AG09319 (cell line): Measurements from ENCODE around the gene PKD1.
"Not testable (repeated sequence)": the region's sequence is repeated elsewhere in the genome, so short reads cannot be mapped to it uniquely, and the experiment has no call there.

Experiments used
- DNase-seq: peaks from one replicate; pipeline ENCODE4 v3.0.0-alpha.2; 2010; ENCODE audit warnings: low read depth; ENCODE audit errors: extremely low read depth
- TF ChIP-seq, protein P1 (sequence below): IDR thresholded peaks from 2 replicates; pipeline ENCODE4 v1.5.1; 2011; ENCODE audit warnings: low read depth, mild to moderate bottlenecking, inconsistent platforms, low read length, moderate library complexity

The PKD1 gene

DNA sequence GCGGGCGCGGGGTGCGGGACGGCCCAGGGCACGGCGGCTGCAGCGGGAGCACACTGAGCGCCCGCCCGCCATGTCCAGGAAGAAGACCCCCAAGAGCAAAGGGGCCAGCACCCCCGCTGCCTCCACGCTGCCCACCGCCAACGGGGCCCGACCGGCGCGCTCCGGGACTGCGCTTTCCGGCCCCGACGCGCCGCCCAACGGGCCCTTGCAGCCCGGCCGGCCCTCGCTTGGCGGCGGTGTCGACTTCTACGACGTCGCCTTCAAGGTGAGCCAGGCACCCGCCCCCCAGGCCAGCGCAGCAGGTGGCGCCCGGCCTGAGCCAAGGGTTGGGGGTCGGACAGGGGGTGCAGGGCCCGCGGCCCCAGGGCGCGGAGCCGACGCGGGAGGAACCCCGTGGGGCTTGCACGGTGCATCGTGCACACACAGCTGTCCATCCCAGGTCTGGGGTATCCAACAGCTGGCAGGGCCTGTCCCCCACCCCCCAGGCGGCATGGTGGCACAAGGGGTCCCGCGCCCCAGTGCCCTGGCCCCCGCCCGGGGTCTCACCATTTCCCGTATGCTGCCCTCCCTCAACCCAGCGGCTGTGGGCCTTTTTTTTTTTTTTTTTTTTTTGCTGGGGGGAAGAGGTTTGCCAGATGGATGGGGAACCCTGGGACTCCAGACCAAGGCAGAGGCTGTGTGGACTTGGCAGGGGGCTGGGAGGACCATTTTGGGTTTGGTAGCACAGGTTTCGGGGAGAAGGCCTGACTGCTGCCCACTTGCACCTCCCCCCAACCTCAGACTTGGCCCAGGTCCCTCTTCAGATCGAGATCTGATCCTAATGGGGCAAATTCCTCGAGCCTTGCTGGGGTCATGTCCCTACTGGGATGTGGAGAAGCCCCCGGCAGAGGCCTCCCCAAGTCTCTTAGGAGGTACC is 13.3 kb upstream of the PKD1 start:
- TF ChIP-seq, protein P1, sequence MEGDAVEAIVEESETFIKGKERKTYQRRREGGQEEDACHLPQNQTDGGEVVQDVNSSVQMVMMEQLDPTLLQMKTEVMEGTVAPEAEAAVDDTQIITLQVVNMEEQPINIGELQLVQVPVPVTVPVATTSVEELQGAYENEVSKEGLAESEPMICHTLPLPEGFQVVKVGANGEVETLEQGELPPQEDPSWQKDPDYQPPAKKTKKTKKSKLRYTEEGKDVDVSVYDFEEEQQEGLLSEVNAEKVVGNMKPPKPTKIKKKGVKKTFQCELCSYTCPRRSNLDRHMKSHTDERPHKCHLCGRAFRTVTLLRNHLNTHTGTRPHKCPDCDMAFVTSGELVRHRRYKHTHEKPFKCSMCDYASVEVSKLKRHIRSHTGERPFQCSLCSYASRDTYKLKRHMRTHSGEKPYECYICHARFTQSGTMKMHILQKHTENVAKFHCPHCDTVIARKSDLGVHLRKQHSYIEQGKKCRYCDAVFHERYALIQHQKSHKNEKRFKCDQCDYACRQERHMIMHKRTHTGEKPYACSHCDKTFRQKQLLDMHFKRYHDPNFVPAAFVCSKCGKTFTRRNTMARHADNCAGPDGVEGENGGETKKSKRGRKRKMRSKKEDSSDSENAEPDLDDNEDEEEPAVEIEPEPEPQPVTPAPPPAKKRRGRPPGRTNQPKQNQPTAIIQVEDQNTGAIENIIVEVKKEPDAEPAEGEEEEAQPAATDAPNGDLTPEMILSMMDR, result no peak
- DNase-seq, result no peak

DNA sequence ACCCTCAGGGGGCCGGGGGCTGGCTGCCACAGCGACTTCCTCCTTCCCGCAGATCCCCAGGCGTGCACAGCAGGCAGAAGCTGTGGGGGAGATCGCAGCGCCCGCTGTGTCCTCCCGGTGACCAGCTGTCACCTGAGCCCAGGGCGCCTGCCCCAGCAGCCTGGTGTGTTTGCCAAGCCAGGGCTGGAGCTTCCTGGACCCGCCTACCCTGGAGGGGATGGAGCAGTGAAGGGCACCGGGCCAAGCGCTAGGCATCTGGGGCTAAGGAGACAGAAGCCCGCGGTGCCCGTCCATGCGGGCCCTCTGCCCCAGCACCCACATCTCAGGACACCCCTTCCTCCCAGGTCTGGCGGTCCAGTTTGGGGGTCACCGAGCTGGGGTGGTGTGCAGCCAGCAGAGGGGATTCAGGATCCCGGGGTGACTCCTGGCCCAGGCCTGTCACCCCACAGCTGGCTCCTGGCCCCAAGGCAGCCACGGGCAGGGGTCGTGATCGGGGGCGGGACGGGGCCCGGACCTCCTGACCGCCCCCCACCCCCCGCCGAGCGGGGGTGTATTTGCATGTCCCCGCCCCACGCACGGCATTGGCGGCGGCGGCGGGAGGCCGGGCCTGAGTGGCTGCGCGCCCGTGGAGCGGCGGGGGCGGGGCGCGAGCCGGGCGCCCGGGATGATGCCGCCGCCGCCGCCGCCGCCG is 12.4 kb upstream of the PKD1 start, which contains the start of gene RAB26:
Gene RAB26, plus strand, starts transcription at position 645 of the 691 bp plus-strand sequence. CDS start 159 bp downstream, outside the sequence.
- no peak for DNase-seq
- TF ChIP-seq, protein P1, result no peak

DNA sequence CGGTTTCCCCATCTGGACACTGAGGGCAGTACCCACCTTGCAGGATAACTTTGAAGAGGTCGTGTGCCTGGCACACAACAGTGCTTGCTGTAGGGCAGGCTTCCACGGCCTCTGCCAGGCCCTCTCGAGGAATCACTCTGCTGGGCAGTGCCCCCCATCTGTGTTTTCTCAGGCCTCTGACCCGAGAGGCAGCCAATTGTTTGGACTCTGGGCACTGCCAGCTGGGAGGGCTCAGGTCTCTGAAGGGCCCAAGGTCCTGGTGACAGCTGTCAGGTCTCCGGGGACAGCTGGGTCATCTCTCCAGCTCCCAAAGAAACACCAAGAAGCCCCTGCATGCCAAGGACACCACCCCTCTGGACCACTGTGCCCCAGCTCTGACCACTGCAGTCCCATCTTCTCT is 11.7 kb upstream of the PKD1 start:
- TF ChIP-seq, protein P1, result no peak
- no peak for DNase-seq

DNA sequence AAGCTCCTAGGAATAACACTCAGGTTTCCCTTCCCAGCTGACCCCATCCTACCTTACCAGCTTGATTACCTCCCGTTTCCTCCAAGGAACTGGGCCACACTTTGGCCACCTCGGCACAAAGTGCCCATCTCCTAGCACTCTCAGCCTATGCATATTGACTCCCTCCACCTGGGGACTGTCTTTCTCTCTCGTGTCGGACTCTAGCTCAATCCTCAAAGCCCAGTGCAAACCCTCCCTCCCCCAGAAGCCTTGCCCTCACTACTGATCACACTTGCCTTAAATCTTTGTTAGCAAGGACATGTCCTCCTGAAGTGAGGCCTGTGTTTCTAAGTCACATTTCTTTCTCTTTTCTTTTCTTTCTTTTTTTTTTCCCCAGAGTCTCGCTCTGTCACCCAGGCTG is 10.1 kb upstream of the PKD1 start:
- DNase-seq, result no peak
- TF ChIP-seq, protein P1, result no peak

DNA sequence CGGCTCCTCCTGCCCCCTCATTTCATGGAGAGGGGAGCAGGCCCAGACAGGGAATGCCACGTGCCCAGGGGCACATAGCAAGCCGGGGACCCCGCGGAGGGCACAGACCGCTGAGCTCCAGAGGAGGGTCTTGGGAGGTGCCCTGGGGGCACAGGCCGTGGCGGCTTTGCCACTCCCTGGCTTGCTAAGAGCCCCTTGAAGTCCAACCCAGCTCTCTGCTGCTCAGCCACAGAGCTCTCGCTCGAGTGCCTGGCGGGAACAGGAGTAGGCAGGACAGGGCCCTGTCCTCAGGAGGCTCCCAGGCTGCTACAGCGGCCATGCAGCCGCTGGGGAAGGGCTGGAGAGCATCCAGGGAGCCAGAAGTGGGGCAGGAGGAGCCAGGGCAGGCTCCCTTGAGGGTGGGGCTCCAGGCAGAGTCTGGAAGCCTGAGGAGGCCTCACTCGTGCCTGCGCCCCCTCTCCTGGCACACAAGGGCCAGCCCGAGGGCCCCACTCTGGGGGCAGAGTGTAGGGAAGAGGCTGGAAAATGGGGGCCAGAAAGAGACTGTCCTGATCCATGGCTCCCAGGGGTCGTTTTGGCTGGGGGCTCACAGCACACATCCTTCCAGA is 8.3 kb upstream of the PKD1 start:
- TF ChIP-seq, protein P1, result no peak
- no peak for DNase-seq

DNA sequence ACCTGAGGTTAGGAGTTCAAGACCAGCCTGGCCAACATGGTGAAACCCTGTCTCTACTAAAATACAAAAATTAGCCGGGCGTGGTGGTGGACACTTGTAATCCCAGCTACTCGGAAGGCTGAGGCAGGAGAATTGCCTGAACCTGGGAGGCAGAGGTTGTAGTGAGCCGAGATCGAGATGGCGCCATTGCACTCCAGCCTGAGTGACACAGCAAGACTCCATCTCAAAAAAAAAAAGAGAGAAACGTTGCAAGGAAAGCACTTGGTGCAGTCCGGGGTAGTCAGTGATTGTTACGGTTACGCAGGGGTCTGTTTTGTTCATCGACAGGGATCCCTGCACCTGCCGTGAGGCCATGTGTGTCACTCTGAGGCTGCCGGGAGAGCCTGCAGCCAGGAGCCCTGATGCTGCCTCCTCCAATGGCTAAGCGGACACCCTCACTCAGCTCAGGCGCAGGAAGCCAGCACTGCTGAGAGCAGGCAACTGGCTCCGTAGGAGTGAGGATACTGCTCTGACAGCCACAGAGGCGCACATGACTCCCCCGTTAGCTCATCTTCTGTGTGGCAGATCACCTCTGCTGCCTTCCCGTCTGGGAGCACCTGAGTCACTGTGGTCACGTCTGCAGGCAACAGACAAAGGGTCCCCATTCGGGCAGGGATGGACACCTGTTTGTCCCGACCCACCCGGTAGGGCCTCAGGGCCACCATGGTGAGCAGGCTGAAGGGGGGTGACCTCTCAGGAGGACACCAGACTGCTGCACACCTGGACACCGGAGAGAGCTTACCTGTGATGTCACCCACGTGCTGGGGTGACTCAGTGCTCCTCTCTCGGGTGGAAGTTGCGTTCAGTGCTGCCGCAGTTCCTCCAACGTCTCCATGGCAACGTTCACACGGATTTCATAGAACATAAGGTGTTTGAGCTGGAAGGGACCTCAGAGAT is 7.5 kb upstream of the PKD1 start:
- DNase-seq, result no peak
- TF ChIP-seq, protein P1, result no peak

DNA sequence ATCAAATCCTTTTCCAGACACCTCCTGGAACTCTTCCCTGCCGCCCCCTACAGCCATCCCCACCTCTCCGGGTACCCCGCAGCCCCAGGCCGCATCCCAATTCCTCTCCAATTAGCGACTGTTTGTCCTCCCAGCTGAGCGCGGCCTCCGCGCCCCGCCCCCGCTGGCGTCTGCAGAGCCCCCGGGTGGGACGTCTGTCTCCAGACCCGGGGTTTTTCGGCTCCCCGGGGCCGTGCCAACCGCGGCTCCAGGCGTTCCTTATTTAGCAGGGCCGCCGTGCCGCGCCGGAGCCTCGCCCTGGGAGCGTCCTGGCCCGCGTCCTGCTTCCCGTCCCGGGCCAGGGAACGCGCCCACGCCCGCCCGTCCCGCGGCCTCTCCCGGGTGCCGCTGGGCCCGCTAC is 627 bp downstream of the PKD1 start:
- not testable (repeated sequence) for DNase-seq

DNA sequence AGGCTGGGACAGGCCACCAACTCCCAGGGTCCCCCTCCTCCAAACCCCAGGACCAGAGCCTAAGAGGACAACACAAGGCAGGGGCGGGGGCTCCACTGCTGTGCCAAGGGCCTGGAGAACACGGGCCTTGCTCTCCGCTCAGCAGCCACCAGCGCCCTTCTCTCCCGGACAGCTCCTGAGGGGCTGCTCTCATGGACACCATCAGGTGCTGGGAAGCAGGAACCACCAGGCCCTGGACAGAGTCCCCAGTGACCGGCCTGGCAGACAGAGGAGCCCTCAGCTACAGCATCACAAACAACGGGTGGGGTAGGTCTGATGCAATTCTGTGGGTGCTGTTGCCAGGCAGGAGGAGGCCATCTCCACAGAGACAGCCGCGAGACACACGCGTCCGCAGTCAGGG is 1.9 kb downstream of the PKD1 start:
- DNase-seq, result not testable (repeated sequence)

DNA sequence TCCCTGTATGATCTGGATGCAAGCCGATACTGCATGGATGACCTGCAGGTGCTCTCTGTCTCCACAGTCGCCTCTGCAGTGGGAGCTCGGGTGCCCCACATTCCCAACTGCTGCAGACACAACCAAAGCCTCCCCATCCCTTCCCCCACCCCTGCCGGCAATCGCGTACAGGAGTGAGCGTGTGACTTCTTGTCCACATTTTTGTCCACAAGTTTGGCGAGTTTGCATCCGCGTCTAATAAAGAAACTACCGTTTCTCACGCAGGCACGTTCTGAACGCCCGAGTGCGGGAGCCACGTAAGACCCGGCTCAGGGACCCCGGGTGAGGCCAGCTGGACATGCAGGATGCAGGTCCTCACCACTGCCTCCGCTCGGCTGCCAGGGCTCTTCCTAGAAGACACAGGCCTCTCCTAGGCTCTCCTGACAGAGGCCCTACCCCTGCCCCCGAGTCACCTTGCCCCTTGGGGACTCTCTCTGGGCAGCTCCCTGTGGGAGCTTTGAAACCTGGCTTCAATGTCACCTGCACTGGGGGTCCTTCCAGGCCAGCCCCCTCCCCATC is 5.7 kb downstream of the PKD1 start:
- DNase-seq, result not testable (repeated sequence)

DNA sequence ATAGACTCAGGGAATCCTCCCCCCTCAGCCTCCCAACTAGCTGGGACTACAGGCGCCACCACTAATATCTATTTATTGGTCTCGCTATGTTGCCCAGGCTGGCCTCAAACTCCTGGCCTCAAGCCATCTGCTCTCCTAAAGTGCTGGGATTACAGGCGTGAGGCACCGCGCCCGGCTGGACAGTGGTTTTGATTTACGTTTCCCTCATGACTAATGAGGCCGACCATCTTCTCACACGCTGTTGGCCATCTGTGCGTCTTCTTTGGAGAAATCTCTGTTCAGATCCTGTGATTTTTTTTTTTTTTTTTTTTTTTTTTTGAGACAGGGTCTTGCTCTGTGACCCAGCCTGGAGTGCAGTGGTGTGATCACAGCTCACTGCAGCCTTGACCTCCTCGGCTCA is 6.4 kb downstream of the PKD1 start:
- not testable (repeated sequence) for DNase-seq
